ENCODE data around the gene FBXO33.
A peak's percentile ranks its signal among the peaks of the same experiment; 100 is the strongest.

Gene FBXO33, protein sequence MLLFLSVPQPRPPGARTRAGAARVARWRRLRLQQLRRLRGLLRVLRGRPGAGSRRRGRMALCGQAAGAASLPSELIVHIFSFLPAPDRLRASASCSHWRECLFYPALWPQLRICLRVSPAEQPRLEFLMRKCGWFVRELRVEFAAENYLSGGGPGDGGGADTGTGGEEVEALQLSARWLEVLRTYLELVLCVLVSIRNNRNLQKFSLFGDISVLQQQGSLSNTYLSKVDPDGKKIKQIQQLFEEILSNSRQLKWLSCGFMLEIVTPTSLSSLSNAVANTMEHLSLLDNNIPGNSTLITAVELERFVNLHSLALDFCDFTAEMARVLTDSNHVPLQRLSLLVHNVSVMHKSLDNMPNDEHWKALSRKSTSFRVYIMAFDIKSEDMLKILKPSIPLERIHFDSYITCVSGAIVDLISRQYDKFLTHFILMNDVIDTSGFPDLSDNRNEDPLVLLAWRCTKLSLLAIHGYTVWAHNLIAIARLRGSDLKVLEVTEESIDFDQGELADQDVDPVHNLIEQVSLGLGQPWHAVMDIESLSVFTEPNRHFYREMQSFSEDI

DNA sequence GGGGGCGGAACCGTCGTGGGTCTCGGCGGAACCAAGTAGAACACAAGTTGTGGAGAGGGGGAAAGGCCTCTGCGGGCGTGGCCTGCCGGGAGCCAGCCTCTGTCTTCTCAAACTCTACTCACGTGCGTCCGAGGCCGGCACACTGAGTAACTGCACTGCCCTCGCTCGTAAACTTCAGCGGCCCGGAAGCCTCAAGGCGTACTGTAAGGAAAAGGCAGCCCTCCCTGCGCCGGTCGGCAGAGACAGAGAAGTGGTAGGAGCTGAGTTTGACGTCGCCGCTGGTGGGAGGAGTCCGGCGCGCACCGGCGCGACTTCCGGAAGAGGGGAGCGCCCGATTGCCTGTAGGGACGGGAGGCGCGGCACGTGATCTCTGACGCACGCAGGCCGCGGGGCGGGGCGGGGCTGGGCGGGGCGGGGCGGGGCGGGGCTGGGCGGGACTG is at the start of gene FBXO33:
Gene FBXO33 (minus strand): TSS at position 255 of the 440 bp plus-strand sequence. CDS start 271 bp downstream, outside the sequence.
- DNase-seq = peak; percentile 97

DNA sequence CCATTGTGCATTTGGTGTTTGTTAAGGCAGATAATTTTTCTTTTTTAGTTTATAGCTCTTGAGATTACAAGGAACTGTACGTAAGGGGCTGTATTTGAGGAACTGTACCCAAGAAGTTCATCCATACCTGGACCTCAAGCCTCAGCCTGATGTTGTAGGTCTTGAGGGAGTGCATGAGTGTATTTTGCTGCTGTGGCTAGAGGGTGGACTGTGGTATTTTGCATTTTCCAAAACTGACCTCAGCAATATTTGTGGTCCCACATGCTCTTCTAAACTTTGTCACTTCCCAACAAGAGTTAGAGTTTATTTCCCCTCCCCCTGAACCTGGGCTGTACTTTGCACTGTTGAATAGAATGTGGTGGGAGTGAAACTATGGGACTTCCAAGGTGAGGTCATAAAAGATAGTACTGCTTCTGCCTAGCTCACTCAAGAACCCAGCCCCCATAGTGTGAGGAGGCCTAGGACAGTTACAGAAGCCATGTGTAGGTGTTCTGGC is 42.2 kb upstream of the FBXO33 start:
- no peak for DNase-seq

DNA sequence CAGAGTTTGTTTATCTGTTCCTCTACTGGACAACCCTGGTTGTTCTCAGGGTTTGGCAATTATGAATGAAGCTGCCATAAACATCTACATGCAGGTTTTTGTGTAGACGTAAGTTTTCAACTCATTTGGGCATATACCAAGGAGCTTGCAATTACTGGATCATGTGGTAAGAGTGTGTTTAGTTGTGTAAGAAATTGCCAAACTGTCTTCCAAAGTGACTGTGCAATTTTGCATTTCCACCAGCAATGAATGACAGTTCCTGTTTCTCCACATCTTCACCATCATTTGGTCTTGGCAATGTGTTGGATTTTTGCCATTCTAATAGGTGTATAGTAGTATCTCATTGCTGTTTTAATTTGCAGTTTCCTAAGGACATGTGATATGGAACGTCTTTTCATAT is 39.8 kb upstream of the FBXO33 start:
- no peak for DNase-seq

DNA sequence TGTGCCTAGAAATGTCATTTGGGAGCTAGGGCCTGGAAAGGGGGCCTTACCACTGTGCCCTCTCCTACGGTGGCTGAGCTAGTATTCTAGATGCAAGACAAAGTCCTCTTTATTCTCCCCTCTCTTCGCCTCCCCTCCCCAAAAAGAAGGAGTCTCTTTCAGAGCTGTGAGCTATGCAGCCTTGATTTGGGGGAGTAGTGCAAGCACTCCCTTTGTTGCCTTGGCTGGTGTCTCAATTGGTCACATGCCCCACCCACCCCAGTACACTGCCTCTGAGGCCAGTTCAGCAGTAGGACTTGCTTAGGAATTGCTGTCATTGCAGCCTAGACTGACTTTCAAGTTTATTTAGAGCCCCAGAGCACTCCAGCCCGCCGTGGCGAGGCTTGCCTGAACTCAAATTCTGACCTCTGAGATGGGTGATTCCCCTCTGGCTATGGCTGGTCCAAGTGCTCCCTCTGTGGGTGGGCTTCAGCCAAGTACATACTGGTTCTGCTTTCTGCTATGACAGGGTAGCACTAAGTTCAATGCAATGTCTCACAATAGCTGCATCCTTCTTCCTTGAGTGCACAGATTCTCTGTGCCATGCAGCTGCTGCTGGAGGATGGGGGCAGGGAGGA is 37.0 kb upstream of the FBXO33 start:
- DNase-seq = no peak

DNA sequence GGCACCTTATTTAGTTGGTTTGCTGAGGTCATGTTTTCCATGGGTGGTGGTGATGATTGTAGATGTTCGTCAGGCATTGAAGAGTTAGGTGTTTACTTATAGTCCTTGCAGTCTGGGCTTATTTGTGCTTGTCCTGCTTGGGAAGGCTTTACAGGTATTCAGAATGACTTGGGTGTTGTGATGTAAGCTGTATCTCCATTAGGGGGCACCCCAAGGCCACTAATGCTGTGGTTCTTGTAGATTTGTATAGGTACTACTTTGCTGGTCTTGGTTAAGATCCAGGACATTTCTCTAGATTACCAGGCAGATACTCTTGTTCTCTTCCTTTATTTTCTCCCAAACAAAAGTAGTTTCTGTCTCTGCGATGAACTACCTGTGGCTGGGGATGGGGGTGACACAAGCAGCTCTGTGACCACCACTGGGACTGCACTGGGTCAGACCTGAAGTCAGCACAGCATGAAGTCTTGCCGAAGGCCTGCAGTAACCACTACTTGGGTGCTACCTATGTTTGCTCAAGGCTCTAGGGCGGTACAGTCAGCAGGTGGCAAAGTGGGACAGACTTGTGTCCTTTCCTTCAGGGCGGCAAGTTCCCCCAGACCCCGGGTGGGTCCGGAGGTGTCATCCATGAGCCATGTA is 35.8 kb upstream of the FBXO33 start:
- DNase-seq = no peak

DNA sequence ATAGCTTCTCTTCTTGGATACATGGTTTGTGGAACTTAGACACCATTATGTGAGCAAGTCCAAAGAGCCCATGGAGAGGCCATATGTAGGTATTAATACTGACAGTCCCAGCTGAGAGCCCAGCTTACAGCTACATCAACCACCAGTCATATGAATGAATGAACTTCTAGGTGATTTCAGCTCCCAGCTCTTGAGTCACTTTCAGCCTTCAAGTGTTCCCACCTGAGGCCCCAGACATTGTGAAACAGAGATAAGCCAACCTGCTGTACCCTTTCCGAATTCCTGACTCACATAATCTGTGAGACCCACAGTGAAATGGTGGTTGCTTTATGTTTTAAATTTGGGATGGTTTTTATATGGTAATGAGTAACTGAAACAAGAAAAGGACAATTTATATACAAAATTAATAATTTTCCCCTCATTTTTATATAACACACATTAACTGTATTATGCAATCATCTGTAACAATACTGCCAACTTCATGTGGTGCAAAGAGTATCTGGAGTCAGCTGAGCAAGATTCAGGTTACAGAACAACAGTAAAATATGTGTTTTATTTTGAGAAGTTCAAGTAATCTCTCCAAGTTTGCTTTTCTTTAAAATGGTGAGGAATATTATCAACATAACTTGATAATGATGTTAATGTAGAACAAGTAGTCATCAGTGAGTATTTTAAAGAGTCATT is 27.7 kb upstream of the FBXO33 start:
- no peak for DNase-seq

DNA sequence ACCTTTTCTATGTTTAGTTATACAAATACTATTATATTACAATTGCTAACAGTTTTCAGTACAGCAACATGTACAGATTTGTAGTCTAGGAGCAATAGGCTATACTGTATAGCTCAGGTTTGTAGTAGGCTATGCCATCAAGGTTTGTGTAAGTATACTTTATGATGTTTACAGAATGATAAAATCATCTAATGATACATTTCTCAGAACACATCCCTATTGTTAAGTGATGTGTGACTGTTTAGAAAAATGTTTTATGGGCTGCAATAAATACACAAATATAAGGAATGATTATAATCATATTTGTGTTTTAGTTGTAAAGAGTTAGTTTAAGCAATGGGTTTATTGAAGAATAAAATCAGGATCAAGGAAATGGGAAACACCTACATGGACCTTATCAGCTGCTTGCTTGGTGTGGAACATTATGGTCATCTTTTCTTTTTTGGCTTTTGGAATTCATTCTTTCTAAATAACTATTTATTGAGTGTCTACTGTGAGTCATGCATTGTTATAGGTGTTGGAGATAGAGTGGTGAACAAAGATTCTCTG is 24.5 kb upstream of the FBXO33 start:
- no peak for DNase-seq

DNA sequence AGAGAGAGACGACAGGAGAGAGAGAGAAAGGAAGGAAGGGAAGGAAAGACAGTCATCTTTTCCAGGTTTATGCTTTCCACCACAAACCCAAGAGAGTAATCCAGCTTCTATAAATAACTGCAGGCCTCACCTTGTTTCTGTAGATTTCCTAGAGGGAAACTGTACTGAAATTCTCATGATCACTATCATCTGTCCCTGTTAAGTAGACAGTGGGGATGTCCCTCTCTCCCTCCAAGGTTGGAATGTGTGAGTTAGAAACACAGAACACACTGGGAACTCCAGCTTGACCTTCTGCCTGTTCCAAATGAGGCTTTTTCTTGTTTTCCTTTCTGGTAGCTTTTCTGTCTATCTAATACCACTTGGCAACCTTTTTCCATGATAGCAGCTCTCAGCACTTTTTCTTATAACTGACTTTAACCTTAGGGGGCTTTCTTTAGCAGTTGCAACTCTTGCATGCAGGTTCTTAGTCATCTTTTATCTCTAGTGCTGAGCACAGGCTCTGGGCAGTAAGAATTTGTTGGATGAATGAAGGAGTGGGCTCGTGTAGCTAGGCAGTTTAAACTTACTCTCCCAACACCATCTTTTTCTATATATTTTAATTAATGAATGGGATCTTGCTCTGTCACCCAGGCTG is 22.8 kb upstream of the FBXO33 start:
- no peak for DNase-seq

DNA sequence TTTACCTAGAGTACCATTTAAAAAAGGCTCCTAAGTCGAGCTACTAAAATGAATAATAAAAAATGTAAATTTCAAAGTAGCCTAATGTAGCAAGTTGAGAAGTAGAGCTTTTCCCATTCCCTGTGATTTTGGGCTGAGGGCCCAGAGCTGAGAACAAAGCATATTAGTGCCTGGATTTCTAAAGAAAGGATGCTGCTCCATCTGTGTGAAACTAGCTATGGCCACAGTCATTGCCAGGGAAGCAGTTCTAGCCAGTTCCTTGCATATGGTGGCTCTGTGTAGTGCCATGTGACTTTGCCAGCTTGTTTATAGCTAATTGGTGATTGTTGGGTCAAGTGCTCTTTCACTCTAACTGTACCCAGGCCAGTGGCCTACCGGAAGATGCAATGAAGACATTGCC is 20.4 kb upstream of the FBXO33 start:
- DNase-seq = no peak

DNA sequence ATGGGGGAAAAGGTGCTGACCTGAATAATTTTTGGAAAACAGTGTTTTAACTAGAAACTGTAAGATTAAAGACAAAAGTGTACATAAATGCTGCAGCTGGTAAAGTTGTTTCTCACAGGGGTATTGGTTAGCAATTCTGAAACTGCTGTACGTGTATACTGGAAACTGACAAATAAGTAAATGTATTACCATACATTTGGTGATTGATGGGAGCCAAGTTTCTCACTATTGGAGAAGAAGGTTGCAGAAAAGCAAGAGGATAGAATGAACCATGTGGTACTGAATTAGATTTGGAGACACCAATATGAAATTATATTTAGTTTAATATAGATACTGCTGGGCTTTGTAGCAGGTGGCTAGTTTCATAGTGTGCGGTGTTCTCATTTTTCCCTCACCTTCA is 19.6 kb upstream of the FBXO33 start:
- no peak for DNase-seq

DNA sequence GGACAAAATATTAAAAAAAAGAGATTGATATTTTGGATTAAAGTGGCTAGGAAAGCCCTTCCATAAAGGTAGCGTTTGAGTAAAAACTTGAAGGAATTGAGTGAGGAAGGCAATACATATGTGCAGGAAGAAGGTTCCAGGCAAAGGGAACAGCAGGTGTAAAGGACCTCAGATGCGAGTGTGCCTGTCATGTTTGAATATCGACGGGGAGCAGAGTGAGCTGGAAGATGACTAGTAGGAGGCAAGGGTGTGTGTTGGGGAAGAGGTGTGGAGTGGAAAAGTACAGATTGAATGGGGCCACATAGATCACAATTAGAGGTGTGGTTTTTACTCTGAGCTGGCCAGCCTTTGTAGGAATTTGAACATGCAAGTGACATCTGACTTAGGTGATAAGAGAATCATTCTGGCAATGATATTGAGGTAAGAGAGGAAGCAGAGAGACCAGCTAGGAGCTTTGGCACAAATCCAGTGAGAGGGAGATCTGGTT is 15.0 kb upstream of the FBXO33 start:
- DNase-seq = no peak

DNA sequence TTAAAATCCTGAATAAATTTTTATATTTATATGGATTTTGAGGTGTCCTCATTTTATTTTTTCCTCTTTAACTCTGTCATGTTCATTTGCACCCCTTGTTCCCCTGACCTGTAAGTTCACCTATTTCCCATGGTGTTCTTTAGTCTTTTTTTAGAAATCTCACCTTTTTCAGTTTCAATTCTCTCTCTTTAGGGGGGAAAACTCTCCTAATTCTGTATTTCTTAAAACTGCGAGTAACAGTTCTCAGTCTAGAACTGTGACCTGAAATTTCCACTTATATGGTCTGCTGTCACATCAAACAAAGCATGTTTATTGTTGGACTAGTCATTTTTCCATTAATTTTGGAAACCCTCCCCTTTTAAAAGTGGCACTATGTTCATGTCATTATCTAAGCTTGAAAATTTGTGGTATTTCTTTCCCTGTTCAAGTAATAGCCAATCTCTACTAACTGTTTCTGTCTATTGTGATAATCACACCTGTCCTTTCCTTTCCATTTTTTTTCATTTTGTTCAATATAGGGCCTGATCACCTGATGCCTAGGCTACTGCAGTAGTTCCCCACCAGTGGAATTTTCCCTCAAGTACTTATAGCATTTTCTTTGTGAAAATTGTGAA is 14.0 kb upstream of the FBXO33 start:
- no peak for DNase-seq

DNA sequence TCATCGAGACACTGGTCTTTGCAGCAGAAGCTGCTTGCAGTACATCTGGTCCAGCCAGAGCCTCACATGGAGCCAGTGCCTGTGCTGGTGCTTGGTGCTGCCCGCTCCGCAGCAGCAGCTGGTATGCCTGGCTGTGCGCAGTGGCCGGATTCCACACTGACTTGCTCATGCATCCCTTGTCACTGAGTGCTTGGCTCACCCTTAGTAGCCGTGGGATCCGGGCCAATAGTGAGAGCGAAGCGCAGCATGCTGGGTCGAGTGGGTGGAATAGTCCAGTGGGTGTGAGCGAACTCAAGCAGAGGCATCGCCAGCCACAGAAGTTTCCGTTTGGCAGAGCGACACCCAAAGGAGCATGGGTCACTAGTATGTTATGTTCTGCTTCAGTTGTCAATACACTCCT is 10.1 kb upstream of the FBXO33 start:
- DNase-seq = no peak

DNA sequence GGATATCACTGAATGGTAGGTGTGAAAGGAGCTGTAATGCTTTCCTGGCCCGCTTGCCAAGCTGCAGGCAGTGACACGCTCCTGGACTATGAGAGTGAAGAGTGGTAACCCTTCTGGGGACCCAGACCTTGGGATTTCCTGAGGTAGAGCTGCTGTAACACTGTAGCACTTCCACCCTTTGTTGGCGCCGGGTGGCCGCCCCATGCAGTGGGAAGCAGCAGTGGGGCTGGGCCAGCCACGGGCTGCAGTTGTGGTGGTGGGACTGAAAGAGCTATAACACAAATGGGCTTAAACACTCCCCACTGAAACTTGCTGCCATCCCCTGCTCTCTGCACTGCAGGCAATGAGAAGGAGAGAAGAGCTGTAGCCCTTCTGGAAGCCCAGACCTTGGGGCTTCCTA is 9.6 kb upstream of the FBXO33 start:
- DNase-seq = no peak

DNA sequence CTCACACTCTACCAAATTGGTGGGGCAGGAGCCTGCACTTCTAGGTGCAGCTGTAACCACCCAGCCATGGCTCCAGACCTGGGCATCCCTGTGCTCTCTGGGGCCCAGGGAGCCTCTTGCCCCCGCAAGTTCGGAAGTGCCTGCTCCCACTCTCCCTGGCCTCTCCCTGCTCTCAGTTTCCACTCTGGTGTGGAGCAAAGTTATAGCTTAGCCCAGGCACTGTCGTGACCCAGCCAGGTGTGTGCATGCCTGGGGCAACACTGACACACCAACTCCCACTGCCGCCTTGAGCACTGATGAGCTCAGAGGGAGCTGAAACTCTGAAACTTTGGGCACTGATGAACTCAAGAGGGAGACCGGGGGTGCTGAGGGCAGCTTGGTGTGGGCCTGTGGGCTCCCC is 8.7 kb upstream of the FBXO33 start:
- DNase-seq = no peak

DNA sequence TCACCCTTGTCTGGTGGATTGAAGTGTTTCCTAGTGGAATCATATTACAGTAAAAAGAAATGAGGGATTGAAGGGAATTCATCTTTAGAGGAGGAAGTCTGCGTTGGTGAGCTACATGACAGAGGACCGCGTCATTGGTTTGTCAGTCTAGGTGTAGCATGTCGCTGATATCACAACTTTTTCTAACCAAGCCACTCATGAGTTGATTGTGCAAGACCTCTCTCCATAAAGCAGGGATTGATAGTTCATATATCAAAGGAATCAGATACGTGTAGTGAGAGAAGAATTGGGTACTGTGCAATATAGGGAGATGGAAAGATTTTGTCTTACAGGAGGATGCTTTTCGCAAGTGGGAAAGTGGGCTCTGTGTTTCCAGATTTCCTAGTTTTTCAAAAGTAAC is 3.0 kb upstream of the FBXO33 start:
- no peak for DNase-seq

DNA sequence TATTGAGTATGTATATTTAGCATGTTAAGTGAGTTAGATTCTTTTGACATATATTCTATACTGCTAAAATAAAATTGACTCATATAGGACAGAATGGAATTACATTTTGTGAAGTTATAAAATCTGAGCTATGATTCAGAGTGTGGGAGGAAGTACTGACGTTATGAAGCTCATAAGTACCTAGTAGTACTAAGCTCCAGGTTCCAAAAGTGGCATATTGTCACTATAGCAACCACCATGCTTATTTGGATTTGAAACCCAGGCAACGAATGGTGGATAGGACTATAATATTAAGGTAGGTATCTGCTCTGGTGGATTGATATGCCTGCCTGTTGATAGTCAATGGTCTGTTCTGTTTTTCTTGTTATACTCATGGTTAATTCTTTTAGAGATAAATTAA is 2.2 kb upstream of the FBXO33 start:
- DNase-seq = no peak

DNA sequence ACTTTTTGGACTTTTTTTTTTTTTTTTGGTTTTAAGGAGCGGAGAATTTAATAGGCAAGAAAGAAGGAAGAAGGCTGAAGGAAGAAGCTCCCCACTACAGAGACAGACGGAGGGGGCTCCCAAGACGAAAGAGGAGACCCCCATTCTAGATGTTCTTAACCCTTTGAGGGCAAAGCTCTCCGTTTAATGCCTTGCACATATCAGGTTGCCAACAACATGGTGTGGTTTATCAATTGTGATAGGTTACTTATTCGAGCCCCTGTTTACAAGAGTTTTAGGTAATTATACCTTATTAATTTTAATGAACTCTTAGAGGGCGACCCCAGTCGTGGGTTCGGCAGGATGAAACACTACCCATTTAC is 1.2 kb upstream of the FBXO33 start:
- no peak for DNase-seq

DNA sequence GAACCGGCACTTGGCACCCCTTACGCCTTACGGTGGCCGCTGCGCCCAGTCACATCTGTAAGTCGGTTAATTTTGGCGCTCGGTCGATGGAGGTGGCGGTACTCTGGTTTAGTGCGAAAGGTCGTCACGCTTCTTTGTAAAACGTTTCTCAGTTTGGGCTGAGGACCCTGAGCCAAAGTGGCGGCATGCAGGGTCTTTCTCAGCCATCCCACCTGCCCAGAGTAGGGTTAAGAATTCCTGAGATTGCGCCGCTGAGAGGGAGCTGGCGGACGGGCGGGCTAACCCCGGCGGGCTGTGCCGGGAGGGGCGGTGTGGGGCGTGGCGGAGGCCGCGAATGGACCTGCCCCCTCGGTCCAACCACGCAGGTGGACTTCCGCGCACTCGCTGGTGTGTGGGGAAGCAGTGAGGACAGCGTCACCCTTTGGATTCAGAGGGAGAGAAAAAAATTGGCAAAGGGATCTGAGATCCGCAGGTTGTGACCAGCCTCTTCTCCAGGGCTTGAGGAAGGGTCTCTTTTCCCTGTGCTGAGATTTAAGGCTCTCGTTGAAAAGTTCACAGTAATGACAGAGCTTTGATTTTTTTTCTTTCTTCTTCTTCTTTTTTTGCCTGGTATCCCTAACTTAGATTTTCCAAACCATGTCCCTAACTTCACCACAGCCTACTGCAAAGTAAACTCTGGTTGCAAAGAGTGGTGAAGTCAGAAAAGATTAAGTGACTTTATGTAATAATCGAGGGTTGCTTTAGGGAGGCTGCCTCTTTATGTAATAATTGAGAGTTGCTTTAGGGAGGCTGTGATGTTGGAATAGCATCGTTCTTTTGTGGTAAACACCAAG is 602 bp upstream of the FBXO33 start:
- DNase-seq = peak; percentile 97

DNA sequence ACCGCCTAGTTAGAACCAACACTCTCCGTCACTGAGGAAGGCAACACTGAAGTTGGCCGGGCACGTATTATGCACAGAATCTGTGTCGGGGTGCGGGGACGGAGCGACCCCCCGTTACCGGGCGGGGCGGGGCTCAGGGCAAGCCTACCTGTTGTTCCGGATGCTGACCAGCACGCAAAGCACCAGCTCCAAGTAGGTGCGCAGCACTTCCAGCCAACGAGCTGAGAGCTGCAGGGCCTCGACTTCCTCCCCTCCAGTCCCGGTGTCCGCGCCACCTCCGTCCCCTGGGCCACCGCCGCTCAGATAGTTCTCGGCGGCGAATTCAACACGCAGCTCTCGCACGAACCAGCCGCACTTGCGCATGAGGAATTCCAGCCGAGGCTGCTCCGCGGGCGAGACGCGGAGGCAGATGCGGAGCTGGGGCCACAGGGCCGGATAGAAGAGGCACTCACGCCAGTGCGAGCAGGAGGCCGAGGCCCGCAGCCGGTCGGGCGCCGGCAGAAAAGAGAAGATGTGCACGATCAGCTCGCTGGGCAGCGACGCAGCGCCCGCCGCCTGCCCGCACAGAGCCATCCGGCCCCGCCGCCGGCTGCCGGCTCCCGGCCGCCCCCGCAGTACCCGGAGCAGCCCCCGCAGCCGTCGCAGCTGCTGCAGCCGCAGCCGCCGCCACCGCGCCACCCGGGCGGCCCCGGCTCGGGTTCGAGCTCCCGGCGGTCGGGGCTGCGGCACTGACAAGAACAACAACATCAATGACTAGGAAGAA is 636 bp downstream of the FBXO33 start:
- DNase-seq = no peak

Measured in NCI-H2029 treated with DMSO at 0.1 percent for 48 hours (cell line).